Measurements from ENCODE around the gene GRK3. TPM values are rescaled to one million over a fixed set of nuclear protein-coding genes. Genes with fewer than 3 reads are reported as not detected.

Gene GRK3
- polyA plus RNA-seq, 12 donors: 5.7 to 16.8 (median 8.5) TPM; not detected in 1

DNA sequence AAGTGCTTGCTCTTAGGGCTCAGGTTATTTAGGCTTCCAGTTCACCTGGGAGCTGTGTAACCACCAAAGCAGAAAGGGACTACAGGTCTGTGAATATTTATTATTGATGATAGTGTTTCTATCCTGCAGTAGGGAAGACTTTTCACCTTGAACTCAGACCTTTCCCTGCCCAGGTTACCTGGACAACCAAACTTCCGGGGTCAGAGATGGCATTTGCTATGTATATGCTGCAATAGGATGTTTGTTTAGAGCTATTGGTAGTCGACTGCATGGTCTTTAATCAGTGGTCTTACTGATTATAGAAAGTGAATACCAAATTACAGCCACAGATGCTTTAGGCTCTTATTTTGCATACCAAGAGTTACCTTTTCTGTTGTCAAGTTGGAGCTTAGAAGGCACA is 94.9 kb downstream of the GRK3 start:
- no peak for DNase-seq

DNA sequence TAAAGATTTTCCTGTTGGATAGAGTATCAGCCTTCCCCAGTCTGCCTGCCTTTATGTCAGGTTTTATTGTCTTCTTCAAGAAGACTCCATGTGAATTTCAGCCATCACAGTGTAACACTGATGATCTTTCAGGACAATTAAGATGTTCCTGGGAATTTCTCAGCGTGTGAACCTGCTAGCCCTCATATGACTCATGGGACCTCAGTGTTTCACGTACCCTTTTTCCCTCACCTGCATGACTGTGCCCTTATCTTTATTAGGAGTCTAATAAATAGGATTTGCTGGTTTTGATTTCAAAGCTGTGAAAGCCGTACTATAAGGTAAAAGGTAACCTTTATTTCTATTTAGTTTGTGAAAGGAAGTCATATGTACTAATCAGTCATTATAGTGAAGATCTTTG is 95.9 kb downstream of the GRK3 start:
- DNase-seq: no peak

DNA sequence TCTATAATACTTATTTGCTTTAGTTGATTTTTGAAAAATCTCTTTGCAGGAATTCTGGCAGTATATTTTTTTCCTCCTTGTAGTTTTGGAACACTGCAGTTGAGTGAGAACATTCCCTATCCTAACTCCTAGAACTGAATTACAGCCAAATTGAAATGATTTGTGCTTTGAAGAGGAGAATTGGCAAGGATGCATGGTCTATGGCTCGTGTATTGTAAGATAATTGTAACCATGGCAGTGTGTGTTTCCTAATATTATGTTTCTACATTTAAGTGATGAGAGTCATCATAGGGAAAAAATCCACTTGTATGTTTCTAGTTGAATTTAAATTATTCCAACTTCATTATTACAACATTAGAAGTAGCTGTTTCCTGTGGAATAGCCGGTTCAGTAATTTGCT is 96.6 kb downstream of the GRK3 start:
- DNase-seq: peak; percentile 66

DNA sequence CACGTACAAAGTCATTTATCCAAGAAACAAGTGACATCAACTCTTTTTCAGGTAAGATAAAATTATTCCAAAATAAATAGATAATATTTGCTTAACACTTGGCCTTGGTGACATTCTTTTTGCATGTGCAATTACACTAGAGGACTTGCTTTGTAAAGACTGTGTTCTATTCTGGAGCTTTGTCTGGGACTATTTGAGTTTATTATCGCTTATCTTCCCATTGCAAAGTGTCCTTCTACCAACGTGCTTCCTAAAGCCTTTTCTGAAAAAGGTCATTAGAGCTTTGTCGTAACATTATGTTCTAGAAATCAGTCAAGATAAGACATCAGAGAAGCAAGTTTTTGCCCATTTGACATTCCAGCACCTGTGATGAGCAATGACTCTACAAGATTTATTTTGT is 99.2 kb downstream of the GRK3 start:
- no peak for DNase-seq

DNA sequence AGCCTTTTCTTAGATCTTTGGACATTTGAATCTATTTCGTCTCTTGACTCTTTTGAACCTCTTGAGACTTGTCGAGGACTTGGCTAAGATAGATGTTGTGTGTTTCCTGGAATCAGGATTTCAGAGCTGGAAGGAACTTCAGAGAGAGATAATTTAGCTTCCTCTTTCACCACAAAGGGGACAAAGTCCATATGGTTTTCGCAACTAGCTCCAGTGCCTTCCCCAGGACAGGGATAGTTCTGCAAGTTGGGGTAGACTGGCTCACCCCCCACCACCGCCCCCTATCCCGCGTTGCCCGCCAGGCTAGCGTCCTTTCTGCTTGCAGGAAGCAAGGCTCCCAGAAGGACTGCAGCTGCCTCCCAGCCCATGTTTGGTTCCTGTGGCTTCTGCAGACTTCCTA is 101.8 kb downstream of the GRK3 start:
- DNase-seq: peak; percentile 57

DNA sequence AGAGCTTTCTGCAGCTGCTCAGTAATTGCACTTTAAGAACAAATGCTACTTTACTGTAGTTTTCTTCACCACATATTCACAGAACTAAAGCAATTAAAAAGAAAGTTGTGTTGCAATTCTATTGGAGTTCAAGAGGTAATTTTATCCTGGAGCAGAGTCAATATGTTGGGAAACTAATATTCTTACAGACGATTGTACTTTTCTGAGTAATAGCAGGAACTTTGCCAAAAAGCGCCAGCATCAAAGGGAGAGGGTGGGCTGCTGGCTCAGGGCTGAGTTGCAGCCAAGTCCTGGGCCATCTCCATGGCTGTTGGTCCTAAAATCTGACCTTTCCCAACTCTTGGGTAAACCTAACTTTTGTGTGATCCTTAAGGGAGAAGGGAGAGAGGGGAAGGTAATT is 104.0 kb downstream of the GRK3 start:
- DNase-seq: no peak

DNA sequence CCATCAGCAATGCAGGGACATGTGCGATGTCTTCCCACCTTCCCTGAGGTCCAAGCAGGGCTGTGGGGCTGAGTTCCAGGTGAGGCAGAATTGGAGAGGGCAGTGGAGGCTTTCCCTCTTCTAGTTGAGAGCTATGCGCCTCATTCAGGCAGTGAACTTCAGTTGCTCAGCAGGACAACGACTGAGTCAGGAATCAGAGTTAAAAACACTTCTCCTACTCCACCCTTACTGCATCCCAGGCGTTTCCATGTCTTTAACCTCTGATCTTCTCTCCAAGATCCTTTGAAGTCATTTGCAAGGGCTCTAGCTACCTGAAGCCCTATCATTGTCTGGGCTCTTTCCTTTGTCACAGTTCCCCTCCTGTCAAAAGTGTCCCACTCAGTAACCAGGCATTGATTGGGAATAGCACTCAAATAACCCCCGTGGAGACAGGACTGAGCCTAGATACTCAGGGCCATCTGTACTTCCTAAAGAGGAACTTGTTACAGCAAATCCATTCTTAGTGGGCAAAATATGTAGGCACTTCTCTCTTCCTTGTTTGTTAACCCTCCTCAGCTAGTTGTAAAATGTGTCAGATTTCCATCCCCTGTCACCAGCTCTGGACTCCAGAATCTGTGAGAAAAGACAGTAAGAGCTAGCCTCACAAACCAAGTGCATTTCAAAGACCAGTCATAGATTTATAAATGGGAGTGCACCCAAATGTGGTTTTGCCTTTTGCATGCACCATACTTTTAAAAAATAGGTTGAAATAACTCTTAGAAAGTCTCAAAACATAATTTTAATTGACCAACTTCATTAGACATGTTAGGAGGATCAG is 105.0 kb downstream of the GRK3 start:
- DNase-seq: no peak

DNA sequence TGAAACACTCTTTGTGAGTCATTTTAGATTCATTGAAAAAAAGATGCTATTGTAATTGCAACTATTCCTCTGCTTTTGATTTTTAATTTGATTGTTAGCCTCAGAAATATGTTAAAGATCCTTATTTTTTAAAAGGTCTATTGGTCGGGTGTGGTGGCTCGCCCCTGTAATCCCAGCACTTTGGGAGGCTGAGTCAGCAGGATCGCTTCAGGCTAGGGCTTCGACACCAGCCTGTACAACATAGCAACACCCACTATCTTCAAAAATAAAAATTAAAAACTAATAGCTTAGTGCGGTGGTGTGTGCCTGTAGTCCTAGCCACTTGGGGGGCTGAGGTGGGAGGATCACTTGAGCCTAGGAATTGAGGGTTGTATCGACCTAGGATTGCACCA is 105.6 kb downstream of the GRK3 start:
- DNase-seq: no peak

DNA sequence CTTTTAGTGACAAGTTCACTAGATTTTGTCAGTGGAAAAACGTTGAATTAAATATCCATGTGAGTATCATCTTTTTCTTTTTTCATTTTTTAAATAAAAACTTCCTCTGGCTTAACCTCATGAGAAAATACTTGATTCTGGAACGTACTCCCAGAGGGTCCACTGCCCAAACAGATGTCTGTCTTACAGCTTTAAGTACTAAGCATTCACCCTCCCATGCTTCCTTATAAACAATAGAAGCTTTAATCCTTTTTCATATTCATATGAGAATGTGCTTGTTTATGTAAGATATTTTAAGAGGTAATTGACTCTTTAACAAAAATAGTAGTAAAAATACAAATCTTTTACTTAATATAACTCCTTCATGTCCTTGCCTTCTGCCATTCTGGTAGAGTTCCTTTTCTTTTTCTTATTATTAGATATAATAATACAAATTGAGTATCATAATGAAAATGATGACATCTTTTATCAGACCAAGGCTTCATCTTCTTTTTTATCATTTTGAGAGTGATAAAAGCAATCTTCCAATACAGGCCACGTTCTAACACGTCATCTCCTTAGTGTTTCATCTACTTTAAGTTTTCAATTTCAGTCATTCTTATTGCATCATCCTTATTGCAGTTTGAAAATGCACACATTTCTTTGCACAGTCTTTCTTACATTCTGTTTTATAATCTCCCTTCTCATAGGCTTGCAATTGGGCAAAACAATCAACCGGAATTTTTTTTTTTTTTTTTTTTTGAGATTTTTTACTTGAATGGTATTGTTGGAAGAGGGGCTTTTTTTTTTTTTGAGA is 108.0 kb downstream of the GRK3 start:
- no peak for DNase-seq

DNA sequence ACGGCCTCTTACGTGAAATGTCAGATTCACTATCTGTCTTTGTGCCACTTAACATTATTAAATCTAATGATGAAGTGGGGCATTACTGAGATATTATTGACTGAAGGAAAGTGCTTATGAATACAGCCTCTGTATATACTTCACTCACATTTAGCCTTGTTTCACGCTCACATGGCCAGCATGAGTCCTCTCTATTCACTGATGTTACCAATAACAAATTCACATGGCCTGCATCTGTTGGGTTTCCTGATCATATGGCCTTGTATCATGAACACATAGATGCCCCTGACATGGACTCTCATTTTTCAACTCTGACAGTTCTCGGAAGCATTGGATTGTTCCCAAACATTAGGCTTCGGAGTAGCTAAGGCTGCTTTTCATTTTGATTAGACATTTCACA is 109.2 kb downstream of the GRK3 start:
- DNase-seq: no peak

DNA sequence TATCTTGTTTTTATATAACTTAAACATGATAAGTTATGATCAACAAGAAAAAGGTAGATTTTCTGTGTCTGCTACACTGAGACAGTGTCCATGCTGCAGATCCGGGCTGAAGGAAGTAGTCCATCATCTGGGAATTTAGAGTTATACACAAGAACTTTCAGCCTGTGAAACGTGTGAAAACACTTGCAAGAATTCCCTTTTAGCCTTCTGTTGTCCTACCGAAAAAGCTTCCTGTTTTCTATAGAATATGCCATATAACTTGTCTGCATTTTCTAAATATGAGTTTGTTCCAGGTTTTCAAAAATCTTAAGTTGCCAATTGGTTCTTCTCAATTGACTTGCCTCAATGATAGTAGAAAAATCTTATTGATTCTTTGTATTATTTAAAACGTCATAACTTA is 113.2 kb downstream of the GRK3 start:
- no peak for DNase-seq

DNA sequence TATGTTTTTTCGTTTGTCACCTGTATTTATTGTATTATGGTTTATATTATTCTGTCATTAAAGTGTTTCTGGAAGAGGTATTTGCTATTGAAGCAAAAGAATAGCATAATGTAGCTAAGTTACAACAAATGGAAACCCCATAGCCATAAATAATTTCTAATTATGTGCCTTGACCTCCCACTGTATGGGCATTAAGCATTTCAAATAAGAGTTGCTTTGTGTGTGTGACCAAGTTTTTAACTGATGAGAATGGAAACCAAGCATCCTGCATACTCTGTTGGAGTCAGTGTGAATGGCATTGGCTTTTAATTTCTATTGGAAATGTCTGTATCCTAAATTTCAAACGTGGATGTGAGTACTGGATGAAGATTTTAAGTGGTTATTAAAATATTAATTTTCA is 115.6 kb downstream of the GRK3 start:
- no peak for DNase-seq

DNA sequence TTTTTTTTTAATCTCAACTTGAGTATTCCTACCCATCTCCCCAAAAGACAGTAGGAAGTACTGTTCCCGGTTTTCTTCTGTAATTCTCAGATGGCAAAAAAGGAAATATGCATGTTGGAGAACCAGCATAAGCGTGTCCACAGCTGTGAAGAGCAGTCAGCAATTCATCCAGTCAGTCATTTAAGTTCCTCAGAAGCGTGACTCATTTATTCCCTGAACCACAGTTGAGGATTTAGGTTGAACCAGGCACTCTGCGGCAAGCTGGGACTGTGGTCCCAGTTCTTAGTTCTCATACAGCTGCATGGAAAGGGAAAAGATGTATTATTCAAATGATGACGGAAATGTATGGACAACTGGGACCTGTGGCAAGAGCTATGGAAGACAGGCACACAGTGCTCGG is 116.5 kb downstream of the GRK3 start:
- DNase-seq: peak; percentile 44

DNA sequence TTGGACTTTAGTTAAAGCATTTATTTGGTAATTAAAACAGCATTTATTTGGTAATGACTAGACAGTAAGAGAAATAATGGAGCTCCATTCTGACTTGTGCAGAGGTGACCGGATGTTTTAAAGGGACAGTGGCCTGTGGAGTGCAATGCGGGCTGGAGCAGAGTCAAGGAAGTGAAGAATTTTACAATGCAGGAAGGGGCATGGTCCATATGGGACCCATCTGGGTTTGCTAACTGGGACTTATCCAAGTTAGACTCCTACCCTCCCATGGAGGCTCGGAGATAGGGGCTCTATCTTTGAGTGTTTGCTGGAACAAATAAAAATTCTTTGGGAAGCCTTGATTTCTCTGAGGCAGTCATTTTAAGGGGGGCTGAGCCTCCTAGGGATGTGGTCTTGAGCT is 117.6 kb downstream of the GRK3 start:
- no peak for DNase-seq

DNA sequence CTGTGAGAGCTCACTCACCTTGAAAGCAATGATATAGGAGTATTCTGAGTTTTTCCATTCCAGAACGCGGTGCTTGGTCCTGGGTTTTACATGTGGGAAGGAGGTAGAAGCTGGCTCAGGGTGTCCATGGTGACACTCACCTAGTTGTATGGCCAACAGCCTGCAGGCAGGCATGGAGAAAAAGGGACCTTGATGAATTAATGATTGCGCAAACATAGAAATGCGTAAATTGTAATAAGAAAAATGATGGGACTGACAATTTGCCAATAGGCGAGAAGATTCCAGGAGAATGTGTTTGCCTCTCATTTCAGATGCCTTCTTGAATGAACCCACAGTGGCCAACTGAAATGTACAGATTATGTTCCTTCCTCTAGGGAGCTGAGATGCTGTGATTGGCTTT is 124.2 kb downstream of the GRK3 start:
- no peak for DNase-seq

DNA sequence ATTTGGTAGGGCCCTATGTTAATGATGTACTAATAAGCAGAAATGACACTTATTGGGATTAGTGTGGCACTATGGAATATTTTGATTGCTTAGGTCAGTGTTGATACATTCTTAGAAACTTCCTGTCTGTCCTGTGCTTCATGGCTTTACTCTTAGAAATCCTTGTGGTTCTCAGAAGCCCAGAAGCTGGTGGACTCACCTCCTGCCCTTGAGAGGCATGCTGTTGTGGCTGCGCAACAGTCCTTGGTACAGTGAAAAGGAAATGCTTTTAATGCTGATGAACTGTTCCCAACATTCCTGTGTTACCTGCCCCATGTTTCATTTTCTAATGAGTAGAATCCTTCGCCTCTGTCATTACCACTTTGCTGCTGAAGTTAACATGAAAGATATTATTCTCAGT is 125.2 kb downstream of the GRK3 start:
- no peak for DNase-seq

DNA sequence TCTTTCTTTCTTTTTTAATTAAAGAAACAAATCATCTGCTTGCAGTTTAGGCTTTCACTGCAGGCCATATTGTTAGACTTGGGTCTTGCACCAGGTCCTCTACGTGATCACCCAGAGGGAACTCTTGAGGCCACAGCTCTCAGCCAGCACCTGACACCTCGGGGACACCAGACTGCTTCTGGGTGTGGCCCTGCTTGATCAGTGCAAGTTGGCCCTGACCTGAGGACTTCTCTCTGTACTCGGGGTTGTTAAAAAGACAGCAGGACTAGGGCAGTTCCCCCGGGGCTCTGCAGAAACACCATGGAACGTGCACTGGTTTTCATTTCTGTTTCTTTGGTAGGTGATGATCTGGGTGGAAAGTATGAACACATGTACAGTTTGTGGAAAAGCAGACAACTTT is 126.3 kb downstream of the GRK3 start:
- no peak for DNase-seq

DNA sequence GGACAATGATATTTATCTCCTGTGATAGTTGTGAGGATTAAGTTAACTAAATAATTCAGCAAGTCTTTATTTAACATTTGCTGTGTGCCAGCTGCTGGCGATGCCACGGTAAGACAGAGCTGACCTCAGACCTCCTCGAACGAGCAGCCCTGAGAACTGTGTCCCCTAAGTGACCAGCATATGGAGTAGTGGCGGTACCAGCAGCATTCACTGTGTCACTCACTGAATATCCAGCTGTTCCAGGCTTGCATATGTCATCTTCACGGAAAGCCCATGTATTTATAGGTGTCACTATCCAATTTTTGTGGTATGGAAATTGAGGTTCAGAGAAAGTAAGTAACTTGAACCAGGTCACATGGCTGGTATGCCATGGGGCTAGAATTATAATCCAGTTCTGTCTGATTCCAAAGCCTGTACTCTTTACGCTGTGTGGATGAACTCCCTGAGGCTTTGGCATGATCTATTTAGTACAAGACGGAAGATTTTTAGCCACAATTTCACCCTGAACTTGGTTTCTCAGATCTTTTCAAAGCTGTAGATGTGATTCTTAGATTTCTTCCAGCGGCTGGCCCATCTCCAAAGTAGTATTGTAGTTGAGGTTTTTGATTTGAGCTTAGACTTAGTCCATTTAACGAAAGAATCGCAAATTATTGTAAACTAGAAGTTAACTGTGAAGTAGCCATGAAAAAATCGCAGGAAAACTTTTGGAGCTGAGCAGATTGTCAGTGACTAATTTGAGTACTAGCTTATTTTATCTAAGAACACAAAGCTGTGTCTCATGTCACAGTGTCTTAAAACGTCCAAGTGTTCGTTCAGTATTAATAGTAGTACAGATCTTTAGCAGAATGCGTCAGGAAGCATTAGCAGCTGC is 128.2 kb downstream of the GRK3 start:
- no peak for DNase-seq

DNA sequence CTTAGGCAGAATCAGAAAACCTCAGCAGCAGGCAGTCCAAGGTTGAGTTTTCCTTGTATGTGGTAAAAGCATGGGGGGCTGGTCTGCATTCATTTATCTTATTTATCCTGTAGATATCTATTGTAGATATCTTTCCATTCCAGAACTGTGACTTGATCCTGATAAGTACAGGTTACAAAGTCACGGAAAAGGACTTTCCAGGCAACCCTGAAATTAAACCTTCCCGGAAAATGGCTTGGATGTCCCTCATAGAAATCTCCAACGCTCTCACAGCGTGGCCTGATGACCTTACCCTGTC is 128.7 kb downstream of the GRK3 start:
- DNase-seq: no peak

DNA sequence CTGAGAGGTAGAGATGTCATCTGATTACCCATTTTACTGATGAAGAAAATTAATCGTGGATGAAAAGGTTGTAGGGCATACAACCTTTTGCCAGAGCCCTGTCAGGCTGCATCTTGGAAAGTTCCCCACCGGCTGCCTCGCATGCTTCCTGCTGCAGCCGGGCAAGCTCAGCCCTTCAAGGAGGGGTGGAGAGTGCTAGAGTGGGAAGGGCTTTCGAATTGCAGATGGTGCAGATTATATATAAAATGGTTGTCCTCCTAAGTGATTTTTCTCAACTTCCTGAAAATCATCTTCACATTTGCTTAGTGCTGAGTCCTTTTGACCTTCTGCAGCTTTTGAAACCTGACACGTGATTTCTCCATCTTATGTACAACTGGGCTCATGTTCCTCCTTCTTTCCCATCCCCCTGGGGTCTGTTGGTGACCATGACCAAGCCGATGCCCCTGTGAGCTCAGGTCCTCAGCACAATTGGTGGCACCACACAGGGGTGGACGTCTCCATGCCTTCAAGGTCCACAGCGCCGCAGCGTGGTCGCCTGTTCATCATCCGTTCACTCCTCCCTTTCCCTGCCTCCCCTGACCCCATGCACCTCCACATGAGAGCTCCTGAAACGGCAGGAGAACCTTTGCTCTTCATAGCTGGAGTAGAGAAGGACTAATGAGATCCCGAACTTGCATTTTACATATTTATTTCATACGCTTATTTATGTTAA is 129.9 kb downstream of the GRK3 start:
- DNase-seq: no peak

DNA sequence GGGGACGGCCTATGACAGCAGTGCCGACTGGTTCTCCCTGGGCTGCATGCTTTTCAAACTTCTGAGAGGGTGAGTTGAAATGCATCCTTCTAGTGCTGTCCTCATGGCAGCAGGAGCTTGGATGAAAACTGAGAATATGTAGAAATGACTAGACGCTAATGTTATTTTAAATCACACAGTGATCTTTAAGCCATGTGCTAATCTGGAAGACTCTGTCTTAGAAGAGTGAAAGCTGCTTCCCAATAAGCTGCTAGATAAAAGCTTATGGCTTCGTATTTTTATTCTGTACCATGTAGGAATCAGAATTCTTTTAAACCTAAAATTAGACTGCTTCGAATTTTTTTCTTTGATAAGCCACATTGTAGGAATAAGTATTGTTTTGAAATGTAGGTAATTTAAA is 130.7 kb downstream of the GRK3 start:
- DNase-seq: no peak

DNA sequence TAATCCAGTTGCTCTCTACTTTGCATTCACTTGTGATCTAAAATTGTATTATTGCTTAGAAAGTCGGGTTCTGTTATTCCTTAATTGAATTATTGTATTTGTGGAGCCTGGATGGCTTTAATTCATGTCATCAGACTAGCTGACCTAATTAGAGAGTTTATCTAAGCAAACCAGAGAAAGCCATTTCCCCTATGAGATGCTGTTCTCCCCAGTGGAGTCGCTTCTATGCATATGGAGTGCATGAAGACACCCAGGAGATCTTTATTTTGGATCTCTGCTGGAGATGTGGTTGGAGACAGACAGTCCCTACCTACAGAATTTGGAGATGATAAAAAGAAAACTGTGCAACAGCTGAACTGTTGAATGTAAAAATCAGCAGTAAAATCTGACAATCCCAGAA is 132.3 kb downstream of the GRK3 start:
- no peak for DNase-seq

Data from muscle of arm (tissue), 12 donors.